ENCODE measurements around the gene ING1. TPM values are rescaled to one million over a fixed set of nuclear protein-coding genes. Genes with fewer than 3 reads are reported as not detected.
A peak's percentile ranks its signal among the peaks of the same experiment; 100 is the strongest.

ING1 gene
- total and polyA plus RNA-seq, 2 donors from 2014 or later = 7.8 to 12.4 TPM

DNA sequence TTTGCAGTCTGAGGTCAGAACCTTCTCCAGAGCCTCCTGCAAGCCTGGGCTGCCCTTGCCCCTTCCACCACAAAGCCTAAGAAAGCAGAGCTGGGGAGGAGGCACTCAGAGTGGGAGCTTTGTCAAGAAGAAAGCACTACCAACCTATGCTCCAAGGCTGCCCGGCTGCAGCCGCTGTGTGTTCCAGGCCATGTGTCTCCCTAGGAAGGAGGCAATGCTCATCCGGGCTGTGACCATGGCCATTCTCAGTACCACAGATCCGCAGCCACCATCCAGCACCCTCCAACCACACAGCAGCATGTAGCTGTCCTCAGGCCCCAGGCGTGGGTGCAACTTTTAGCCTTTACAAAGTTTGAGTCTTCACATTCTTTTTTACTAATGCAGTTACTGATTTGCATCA is 29.6 kb upstream of the ING1 start:
- Histone ChIP-seq H3K27ac (ENCODE audit: low read depth in 2 of 2, low read length in 2 of 2) (no peak overlapping the region), H3K4me3 (ENCODE audit: low read length in 3 of 3) (no peak overlapping the region), H3K36me3 (ENCODE audit: control insufficient read depth in 2 of 3, insufficient read depth in 3 of 3, low read length in 3 of 3) (peaks cover 7 to 15% (median 11%) of the 10 kb centered on the region in 3 donors), H3K4me1 (ENCODE audit: control insufficient read depth in 2 of 3, insufficient read depth in 2 of 3, low read depth in 1 of 3, low read length in 3 of 3) (peaks cover 0 to 4% (median 0%) of the 10 kb centered on the region in 3 donors), H3K9ac (ENCODE audit: low read length in 3 of 3) (no peak overlapping the region), H3K27me3 (ENCODE audit: control insufficient read depth, insufficient read depth, low read length) (no peaks in the 10 kb centered on the region), H3K9me3 (ENCODE audit: control insufficient read depth in 2 of 3, insufficient read depth in 1 of 3, low read length in 3 of 3) (no peaks in the 10 kb centered on the region)
- TF ChIP-seq, protein P1, sequence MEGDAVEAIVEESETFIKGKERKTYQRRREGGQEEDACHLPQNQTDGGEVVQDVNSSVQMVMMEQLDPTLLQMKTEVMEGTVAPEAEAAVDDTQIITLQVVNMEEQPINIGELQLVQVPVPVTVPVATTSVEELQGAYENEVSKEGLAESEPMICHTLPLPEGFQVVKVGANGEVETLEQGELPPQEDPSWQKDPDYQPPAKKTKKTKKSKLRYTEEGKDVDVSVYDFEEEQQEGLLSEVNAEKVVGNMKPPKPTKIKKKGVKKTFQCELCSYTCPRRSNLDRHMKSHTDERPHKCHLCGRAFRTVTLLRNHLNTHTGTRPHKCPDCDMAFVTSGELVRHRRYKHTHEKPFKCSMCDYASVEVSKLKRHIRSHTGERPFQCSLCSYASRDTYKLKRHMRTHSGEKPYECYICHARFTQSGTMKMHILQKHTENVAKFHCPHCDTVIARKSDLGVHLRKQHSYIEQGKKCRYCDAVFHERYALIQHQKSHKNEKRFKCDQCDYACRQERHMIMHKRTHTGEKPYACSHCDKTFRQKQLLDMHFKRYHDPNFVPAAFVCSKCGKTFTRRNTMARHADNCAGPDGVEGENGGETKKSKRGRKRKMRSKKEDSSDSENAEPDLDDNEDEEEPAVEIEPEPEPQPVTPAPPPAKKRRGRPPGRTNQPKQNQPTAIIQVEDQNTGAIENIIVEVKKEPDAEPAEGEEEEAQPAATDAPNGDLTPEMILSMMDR (IDR thresholded peaks at IDR 0.05; ENCODE audit: borderline replicate concordance, extremely low read depth, insufficient read depth) = no peak
- DNase-seq (no peak), FAIRE-seq (no peak)
- intact Hi-C loops (cut with DNase I) = no loop called here

DNA sequence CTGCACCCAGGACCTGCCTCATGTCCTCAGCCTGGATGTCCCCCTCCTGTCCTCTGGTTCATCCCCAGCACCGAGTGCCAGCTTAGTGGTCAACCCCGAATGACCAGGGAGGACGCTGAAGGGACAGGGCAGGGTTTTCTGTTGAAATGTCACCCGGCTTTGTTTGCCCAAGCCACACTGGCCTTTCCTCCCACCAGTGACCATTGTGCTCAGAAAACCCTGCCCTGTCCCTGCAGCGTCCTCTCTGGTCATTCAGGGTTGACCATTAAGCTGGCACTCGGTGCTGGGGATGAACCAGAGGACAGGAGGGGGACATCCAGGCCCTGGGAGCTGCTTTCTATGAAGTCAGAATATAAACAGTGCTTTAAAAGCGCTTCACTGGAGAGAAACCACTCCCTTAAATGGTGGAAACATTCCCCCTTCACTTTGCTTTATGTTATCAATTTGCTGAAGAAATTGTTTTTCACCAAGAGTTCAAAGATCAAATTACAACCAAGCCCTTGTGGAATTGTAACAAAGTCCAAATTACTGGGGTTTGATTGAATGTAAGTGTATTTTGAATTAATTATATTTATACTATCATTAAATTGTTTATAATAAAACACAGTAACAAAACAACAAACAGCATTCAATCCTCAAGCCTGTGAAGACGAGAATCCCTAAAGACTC is 29.0 kb upstream of the ING1 start:
- Histone ChIP-seq H3K36me3 (ENCODE audit: control insufficient read depth in 2 of 3, insufficient read depth in 3 of 3, low read length in 3 of 3) (peaks cover 8 to 14% (median 11%) of the 10 kb centered on the region in 3 donors), H3K27me3 (ENCODE audit: control insufficient read depth, insufficient read depth, low read length) (no peaks in the 10 kb centered on the region), H3K27ac (ENCODE audit: low read depth in 2 of 2, low read length in 2 of 2) (no peak overlapping the region), H3K9ac (ENCODE audit: low read length in 3 of 3) (no peak overlapping the region), H3K4me1 (ENCODE audit: control insufficient read depth in 2 of 3, insufficient read depth in 2 of 3, low read depth in 1 of 3, low read length in 3 of 3) (peaks cover 0 to 4% (median 0%) of the 10 kb centered on the region in 3 donors), H3K9me3 (ENCODE audit: control insufficient read depth in 2 of 3, insufficient read depth in 1 of 3, low read length in 3 of 3) (no peaks in the 10 kb centered on the region), H3K4me3 (ENCODE audit: low read length in 3 of 3) (no peak overlapping the region)
- TF ChIP-seq, protein P1 (IDR thresholded peaks at IDR 0.05; ENCODE audit: borderline replicate concordance, extremely low read depth, insufficient read depth) = no peak
- FAIRE-seq (peak; percentile 29), DNase-seq (no peak)
- intact Hi-C loops (cut with DNase I) = no loop called here

DNA sequence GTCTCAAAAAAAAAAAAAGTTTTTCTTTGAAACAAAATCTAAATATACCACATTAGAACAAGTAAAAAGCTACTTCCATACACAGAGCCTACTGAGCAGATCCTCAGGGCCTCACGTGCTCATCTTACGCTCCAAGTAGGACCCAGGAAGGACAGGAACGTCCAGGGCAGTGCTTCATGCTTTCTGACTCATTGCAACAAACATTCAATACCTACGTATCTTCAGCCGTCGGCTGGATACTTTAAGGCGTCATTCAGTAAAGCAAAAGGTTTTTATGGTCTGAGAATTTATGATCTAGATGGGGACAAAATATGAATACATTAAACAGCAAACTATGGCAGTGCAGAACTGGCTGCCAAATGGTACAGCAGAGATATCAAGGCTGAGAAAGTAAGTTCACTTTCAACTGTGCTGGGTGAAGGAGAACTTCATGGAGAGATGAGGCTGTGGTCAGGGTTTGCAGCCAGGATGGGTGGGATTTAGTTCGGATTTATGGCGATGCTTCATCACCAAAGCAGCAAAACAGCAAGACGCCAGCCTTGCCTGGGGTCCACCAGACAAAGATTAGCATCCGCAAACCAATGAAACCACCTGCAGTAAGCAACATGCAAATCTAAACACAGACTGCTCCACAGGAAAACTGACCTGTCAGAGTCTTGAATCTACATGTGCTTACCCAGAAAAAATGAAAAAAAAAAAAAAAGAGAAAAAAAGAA is 28.0 kb upstream of the ING1 start:
- TF ChIP-seq, protein P1 (IDR thresholded peaks at IDR 0.05; ENCODE audit: borderline replicate concordance, extremely low read depth, insufficient read depth) = no peak
- no peak overlapping the region for H3K27ac ChIP-seq (ENCODE audit: low read depth in 2 of 2, low read length in 2 of 2)
- no peaks in the 10 kb centered on the region for H3K27me3 ChIP-seq (ENCODE audit: control insufficient read depth, insufficient read depth, low read length)
- DNase-seq (no peak), FAIRE-seq (no peak)
- peaks cover 0 to 4% (median 0%) of the 10 kb centered on the region in 3 donors for H3K4me1 ChIP-seq (ENCODE audit: control insufficient read depth in 2 of 3, insufficient read depth in 2 of 3, low read depth in 1 of 3, low read length in 3 of 3)
- no peaks in the 10 kb centered on the region for H3K9me3 ChIP-seq (ENCODE audit: control insufficient read depth in 2 of 3, insufficient read depth in 1 of 3, low read length in 3 of 3)
- intact Hi-C loops (cut with DNase I) = no loop called here
- peaks cover 8 to 13% (median 11%) of the 10 kb centered on the region in 3 donors for H3K36me3 ChIP-seq (ENCODE audit: control insufficient read depth in 2 of 3, insufficient read depth in 3 of 3, low read length in 3 of 3)
- no peak overlapping the region for H3K4me3 ChIP-seq (ENCODE audit: low read length in 3 of 3)
- no peak overlapping the region for H3K9ac ChIP-seq (ENCODE audit: low read length in 3 of 3)
